ENCODE measurements around the gene GAST. TPM values are rescaled to one million over a fixed set of nuclear protein-coding genes. Genes with fewer than 3 reads are reported as not detected.

Gene GAST
- total RNA-seq, 1 experiment from 2014 or later = not detected

- Histone ChIP-seq H3K4me2 (ENCODE audit: insufficient read depth, insufficient read length, low read length) (no peak overlapping the region), H3T11ph (ENCODE audit: low read length) (no peak overlapping the region), H3K18ac (ENCODE audit: insufficient read length, low read depth, low read length) (no peak overlapping the region), H2AFZ (ENCODE audit: low read length) (no peak overlapping the region), H3K27ac (ENCODE audit: insufficient read length, low read depth, low read length) (no peak overlapping the region), H2AK5ac (ENCODE audit: insufficient read length, low read length) (no peak overlapping the region), H3K14ac (ENCODE audit: insufficient read depth, low read length) (no peak overlapping the region), H4K5ac (ENCODE audit: insufficient read length, low read depth, low read length) (no peak overlapping the region), H4K20me1 (ENCODE audit: control insufficient read depth, insufficient read depth, insufficient read length) (no peaks in the 10 kb centered on the region), H3K4me1 (ENCODE audit: insufficient read depth, low read length) (no peaks in the 10 kb centered on the region), H2BK5ac (ENCODE audit: insufficient read length, low read length) (no peak overlapping the region), H2BK120ac (ENCODE audit: low read depth, low read length, poor library complexity, severe bottlenecking) (no peak overlapping the region), H4K8ac (replicated peaks; ENCODE audit: insufficient read length, low read depth, low read length) (no peak overlapping the region), H2BK12ac (ENCODE audit: insufficient read length, low read depth, low read length) (no peak overlapping the region), H4K91ac (ENCODE audit: insufficient read length, low read depth, low read length) (no peak overlapping the region), H2BK15ac (ENCODE audit: low read depth, low read length) (no peak overlapping the region), H3K9me3 (ENCODE audit: control insufficient read depth, low read depth, low read length) (no peaks in the 10 kb centered on the region), H3K4ac (ENCODE audit: low read depth, low read length) (no peak overlapping the region), H3K23ac (ENCODE audit: insufficient read length, low read depth, low read length) (no peak overlapping the region), H3K9ac (ENCODE audit: extremely low read depth, insufficient read length, low read length) (no peak overlapping the region), H3K56ac (ENCODE audit: insufficient read length, low read depth, low read length) (no peak overlapping the region), H3K79me1 (ENCODE audit: insufficient read depth, low read depth, low read length, poor library complexity, severe bottlenecking) (no peaks in the 10 kb centered on the region), H2BK20ac (ENCODE audit: low read depth, low read length, poor library complexity, severe bottlenecking) (no peak overlapping the region), H3K79me2 (ENCODE audit: insufficient read depth, low read length) (no peaks in the 10 kb centered on the region), H3K23me2 (ENCODE audit: insufficient read length, low read depth, low read length, poor library complexity, severe bottlenecking) (no peaks in the 10 kb centered on the region), H3K27me3 (ENCODE audit: insufficient read depth, low read length) (peaks cover 1% of the 10 kb centered on the region; the same call in 1 of the 2 replicates)
- Mint-ChIP-seq H3K27me3 (ENCODE audit: low read depth) (peaks cover 60% of the 10 kb centered on the region), H3K9me3 (peaks cover 0 to 2% of the 10 kb centered on the region in 2 experiments; a peak in 1 of 5 replicates), H3K36me3 (ENCODE audit: insufficient read depth in 1 of 3, low read depth in 3 of 3) (no peaks in the 10 kb centered on the region), H3K4me3 (no peak overlapping the region), H3K4me1 (peaks cover 0 to 10% of the 10 kb centered on the region in 2 experiments; a peak in 3 of 4 replicates), H3K27ac (no peak overlapping the region)
- no peak for DNase-seq
- no CpG with 5 or more reads among the region's 15 CpGs for WGBS (ENCODE audit: extremely low coverage, insufficient read length, low lambda C conversion rate)
- TF ChIP-seq CTCF (conservative IDR thresholded peaks at IDR 0.05) = no peak
Measured at GRCh38 chr17:41717408-41718286, 5.5 kb downstream of the GAST start.
